ENCODE measurements around the gene SMARCD1. TPM values are rescaled to one million over a fixed set of nuclear protein-coding genes. Genes with fewer than 3 reads are reported as not detected.

Gene SMARCD1
- total and polyA plus RNA-seq, 12 donors = 22.9 to 65.0 (median 48.9) TPM

DNA sequence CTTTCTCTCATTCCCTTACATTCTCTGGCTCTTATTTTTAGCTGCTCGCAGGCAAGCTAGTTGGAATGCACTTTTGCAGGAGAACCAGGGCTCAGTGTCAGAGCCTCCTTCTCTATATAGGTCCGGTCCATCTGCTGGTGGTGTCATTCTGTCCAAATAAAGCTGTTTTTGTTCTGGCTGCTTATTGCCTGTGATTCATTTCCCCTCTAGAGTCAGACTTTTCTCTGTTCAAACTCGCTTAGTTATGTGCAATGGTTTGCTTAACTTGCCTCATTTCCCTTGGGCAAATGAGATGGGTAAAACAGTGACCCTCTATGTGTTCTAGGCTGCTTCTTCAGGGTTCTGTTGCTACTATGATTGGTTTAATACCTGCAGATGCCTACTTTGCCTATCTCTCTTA lies 2.9 kb downstream of the SMARCD1 start:
- Histone ChIP-seq H3K27ac (no peak overlapping the region), H3K4me3 (no peak overlapping the region), H3K27me3 (no peaks in the 10 kb centered on the region), H3K4me1 (replicated peaks in 1 of 2) (peaks cover 8 to 14% of the 10 kb centered on the region in 2 donors), H3K9me3 (replicated peaks in 1 of 3) (no peaks in the 10 kb centered on the region), H3K36me3 (replicated peaks in 1 of 2) (peaks cover 0 to 62% of the 10 kb centered on the region in 2 donors)
- TF ChIP-seq, protein P1, sequence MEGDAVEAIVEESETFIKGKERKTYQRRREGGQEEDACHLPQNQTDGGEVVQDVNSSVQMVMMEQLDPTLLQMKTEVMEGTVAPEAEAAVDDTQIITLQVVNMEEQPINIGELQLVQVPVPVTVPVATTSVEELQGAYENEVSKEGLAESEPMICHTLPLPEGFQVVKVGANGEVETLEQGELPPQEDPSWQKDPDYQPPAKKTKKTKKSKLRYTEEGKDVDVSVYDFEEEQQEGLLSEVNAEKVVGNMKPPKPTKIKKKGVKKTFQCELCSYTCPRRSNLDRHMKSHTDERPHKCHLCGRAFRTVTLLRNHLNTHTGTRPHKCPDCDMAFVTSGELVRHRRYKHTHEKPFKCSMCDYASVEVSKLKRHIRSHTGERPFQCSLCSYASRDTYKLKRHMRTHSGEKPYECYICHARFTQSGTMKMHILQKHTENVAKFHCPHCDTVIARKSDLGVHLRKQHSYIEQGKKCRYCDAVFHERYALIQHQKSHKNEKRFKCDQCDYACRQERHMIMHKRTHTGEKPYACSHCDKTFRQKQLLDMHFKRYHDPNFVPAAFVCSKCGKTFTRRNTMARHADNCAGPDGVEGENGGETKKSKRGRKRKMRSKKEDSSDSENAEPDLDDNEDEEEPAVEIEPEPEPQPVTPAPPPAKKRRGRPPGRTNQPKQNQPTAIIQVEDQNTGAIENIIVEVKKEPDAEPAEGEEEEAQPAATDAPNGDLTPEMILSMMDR (IDR thresholded peaks at IDR 0.05) = no peak
- TF ChIP-seq POLR2A (IDR thresholded peaks at IDR 0.05) = no peak
- DNase-seq = no peak
- intact Hi-C loops (cut with DNase I) = no loop called here
- WGBS, 4 donors = 45 to 60% (median 54%) methylated on average over 3 of the region's 3 CpGs

DNA sequence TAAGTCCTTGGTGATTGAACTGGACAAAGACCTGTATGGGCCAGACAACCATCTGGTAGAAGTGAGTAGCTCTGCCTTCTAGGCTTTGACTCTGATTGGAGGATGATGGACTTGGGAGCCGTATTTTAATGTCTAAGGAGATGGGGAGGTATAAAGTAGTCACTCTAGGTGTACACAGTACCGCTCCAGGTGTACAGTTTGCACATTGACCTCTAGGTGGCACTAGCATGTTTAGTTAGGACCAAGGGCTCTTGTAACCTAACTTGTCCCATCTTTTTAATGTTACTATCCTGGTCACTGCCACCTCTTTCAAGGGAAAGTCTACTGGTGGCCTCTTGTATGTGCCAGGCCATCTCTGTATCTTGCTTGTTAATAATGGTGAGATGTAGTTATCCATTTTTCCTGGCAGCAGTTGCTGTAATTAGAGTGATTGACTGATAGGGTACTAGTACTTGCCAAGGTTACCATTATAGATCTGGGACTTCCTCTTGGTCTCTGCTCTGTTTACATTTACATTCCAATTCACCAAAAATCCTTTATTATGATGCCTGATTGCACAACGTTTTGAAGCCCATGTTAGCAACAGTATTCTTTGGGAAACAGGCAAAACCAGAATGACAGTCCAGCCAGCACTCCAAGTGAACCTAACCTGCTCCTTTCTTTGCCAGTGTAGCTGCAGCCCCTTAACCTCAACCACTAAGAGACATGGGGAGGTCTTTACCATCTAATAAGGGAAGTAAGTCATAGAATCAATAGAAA lies 3.6 kb downstream of the SMARCD1 start:
- Histone ChIP-seq H3K9me3 (replicated peaks in 1 of 3) (no peaks in the 10 kb centered on the region), H3K27ac (no peak overlapping the region), H3K4me1 (replicated peaks in 1 of 2) (peaks cover 8 to 14% of the 10 kb centered on the region in 2 donors), H3K27me3 (no peaks in the 10 kb centered on the region), H3K4me3 (no peak overlapping the region), H3K36me3 (replicated peaks in 1 of 2) (peaks cover 0 to 69% of the 10 kb centered on the region in 2 donors)
- no peak for TF ChIP-seq POLR2A (IDR thresholded peaks at IDR 0.05)
- TF ChIP-seq, protein P1 (IDR thresholded peaks at IDR 0.05) = peak; percentile 61 to 78 (median 68)
- intact Hi-C loops (cut with DNase I) = no loop called here
- DNase-seq = peak; percentile 52 to 81 (median 54)
- WGBS, 4 donors = 22 to 32% (median 28%) methylated on average over 3 of the region's 3 CpGs

DNA sequence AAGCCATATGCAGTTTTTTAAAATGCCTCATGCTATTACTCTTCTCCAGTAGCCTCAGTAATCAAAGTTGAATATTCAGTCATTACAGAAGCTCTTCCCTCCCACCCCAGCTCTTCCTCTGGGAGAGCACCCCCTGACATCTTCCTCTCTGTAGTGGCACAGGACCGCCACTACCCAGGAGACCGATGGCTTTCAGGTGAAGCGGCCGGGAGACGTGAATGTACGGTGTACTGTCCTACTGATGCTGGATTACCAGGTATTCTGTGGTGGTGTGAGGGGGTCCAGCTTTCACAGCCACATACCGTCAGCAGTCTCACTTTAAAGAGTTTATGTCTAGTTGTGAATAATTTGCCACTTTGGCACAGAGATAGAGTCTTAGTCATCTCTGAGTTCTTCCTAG lies 4.6 kb downstream of the SMARCD1 start:
- peaks cover 0 to 79% of the 10 kb centered on the region in 2 donors for H3K36me3 ChIP-seq (replicated peaks in 1 of 2)
- no peaks in the 10 kb centered on the region for H3K27me3 ChIP-seq
- 86 to 96% (median 89%) methylated on average over 2 to 7 of the region's 7 CpGs for WGBS, 4 donors
- intact Hi-C loops (cut with DNase I) = no loop called here
- no peak for DNase-seq
- no peak overlapping the region for H3K27ac ChIP-seq
- no peak overlapping the region for H3K4me3 ChIP-seq
- TF ChIP-seq, protein P1 (IDR thresholded peaks at IDR 0.05) = no peak
- no peak for TF ChIP-seq POLR2A (IDR thresholded peaks at IDR 0.05)
- no peaks in the 10 kb centered on the region for H3K9me3 ChIP-seq (replicated peaks in 1 of 3)
- H3K4me1 ChIP-seq (replicated peaks in 1 of 2) = peaks cover 8 to 10% of the 10 kb centered on the region in 2 donors

DNA sequence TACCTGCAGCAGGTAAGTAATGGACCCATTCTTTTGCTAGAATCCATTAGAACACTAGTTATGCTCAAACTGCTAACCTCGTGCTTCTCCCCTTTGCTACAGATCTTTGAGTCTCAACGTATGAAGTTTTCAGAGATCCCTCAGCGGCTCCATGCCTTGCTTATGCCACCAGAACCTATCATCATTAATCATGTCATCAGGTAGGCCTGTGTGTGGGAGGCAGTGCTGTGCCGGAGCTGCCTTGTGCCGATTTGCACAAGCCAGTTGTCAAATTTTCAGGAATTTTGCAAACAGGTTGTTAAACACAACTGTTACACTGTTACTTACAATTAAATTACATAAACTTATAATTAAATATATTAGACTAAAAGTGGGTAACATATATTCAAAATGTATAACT lies 5.2 kb downstream of the SMARCD1 start:
- H3K4me1 ChIP-seq (replicated peaks in 1 of 2) = peaks cover 8 to 10% of the 10 kb centered on the region in 2 donors
- DNase-seq = no peak
- TF ChIP-seq, protein P1 (IDR thresholded peaks at IDR 0.05) = no peak
- no peak for TF ChIP-seq POLR2A (IDR thresholded peaks at IDR 0.05)
- no peak overlapping the region for H3K27ac ChIP-seq
- WGBS, 4 donors = 49 to 64% (median 62%) methylated on average over 5 of the region's 5 CpGs
- H3K4me3 ChIP-seq = no peak overlapping the region
- H3K27me3 ChIP-seq = no peaks in the 10 kb centered on the region
- intact Hi-C loops (cut with DNase I) = no loop called here
- no peaks in the 10 kb centered on the region for H3K9me3 ChIP-seq (replicated peaks in 1 of 3)
- peaks cover 0 to 86% of the 10 kb centered on the region in 2 donors for H3K36me3 ChIP-seq (replicated peaks in 1 of 2)

Data from adrenal gland (tissue), 12 donors.